Measurements from ENCODE around the gene KCNT1. TPM values are rescaled to one million over a fixed set of nuclear protein-coding genes. Genes with fewer than 3 reads are reported as not detected.

The KCNT1 gene
- total RNA-seq, 1 experiment from 2014 or later = 0.68 TPM

DNA sequence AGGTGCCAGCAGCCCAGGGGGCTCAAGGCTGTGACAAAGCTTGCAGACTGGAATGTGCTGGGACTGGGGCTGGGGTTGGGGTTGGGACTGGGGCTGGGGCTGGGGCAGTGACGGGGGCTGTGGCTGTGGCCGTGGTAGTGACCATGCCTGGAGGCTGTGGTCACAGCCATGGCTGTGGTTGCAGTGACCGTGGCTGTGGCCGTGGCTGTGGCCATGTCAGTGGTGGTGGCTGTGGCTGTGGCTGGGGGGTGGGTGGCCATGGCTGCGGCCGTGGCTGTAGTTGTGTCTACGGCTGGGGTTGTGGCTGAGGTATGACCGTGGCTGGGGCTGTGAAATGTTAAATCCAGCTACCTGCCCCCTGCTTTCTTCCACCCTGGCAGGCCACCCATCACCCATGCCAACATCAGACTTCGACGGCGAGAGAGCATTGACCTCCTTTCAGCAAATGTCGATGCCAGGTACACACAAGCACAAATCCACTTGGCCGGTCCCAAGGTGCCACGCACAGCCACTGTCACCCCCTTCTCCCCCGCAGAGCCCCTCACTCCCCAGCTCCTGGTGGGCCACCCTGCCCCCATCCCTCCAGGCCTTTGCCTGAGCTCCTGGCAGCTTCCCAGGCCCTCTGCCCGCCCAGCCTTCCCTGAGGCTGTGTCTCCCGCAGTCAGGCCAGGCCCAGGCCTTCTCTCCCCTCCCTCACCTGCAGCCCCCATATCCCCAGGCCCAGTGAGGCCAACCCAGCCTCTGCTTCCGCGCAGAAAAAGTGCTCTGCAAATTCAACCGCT is 23.6 kb upstream of the KCNT1 start:
- H2BK5ac ChIP-seq (ENCODE audit: insufficient read length, low read length) = no peak overlapping the region
- no peak overlapping the region for H2AK5ac ChIP-seq (ENCODE audit: insufficient read length, low read length)
- TF ChIP-seq CTCF (conservative IDR thresholded peaks at IDR 0.05) = no peak
- no peak for DNase-seq
- H2AFZ ChIP-seq (ENCODE audit: low read length) = no peak overlapping the region
- H3K56ac ChIP-seq (ENCODE audit: insufficient read length, low read depth, low read length) = no peak overlapping the region
- no peak overlapping the region for H3K14ac ChIP-seq (ENCODE audit: insufficient read depth, low read length)
- no peaks in the 10 kb centered on the region for H3K23me2 ChIP-seq (ENCODE audit: insufficient read length, low read depth, low read length, poor library complexity, severe bottlenecking)
- H2BK120ac ChIP-seq (ENCODE audit: low read depth, low read length, poor library complexity, severe bottlenecking) = no peak overlapping the region
- no peak overlapping the region for H4K5ac ChIP-seq (ENCODE audit: insufficient read length, low read depth, low read length)
- no peak overlapping the region for H3K27ac ChIP-seq (ENCODE audit: insufficient read length, low read depth, low read length)
- H2BK15ac ChIP-seq (ENCODE audit: low read depth, low read length) = no peak overlapping the region
- no peak overlapping the region for H4K8ac ChIP-seq (replicated peaks; ENCODE audit: insufficient read length, low read depth, low read length)
- no peak overlapping the region for H3T11ph ChIP-seq (ENCODE audit: low read length)
- no peaks in the 10 kb centered on the region for H3K4me1 ChIP-seq (ENCODE audit: insufficient read depth, low read length)
- Mint-ChIP-seq H3K27ac (0 out of 7 replicates have a peak overlapping the region, but pooled peaks of 1 of the 3 experiments have one; percentile 8), H3K36me3 (ENCODE audit: insufficient read depth in 1 of 3, low read depth in 3 of 3) (no peaks in the 10 kb centered on the region; a peak in 1 of 7 replicates), H3K4me3 (no peak overlapping the region), H3K27me3 (ENCODE audit: low read depth) (no peaks in the 10 kb centered on the region), H3K4me1 (peaks cover 9 to 20% of the 10 kb centered on the region in 2 experiments), H3K9me3 (peaks cover 2 to 3% of the 10 kb centered on the region in 2 experiments; a peak in 3 of 5 replicates)
- H3K79me1 ChIP-seq (ENCODE audit: insufficient read depth, low read depth, low read length, poor library complexity, severe bottlenecking) = no peaks in the 10 kb centered on the region
- H3K79me2 ChIP-seq (ENCODE audit: insufficient read depth, low read length) = no peaks in the 10 kb centered on the region
- no CpG with 5 or more reads among the region's 20 CpGs for WGBS (ENCODE audit: extremely low coverage, insufficient read length, low lambda C conversion rate)
- no peak overlapping the region for H2BK12ac ChIP-seq (ENCODE audit: insufficient read length, low read depth, low read length)
- no peak overlapping the region for H3K9ac ChIP-seq (ENCODE audit: extremely low read depth, insufficient read length, low read length)
- H4K20me1 ChIP-seq (ENCODE audit: control insufficient read depth, insufficient read depth, insufficient read length) = no peaks in the 10 kb centered on the region
- no peak overlapping the region for H3K4ac ChIP-seq (ENCODE audit: low read depth, low read length)
- no peak overlapping the region for H3K23ac ChIP-seq (ENCODE audit: insufficient read length, low read depth, low read length)
- H3K9me3 ChIP-seq (ENCODE audit: control insufficient read depth, low read depth, low read length) = no peaks in the 10 kb centered on the region
- no peak overlapping the region for H3K18ac ChIP-seq (ENCODE audit: insufficient read length, low read depth, low read length)
- no peak overlapping the region for H2BK20ac ChIP-seq (ENCODE audit: low read depth, low read length, poor library complexity, severe bottlenecking)
- no peak overlapping the region for H3K4me2 ChIP-seq (ENCODE audit: insufficient read depth, insufficient read length, low read length)
- H3K27me3 ChIP-seq (ENCODE audit: insufficient read depth, low read length) = no peaks in the 10 kb centered on the region
- no peak overlapping the region for H4K91ac ChIP-seq (ENCODE audit: insufficient read length, low read depth, low read length)
